Retina (tissue), 1 donor: ENCODE data around the gene SLC43A1.
A peak's percentile ranks its signal among the peaks of the same experiment; 100 is the strongest.

Source experiments
- DNase-seq: peaks from one replicate; pipeline ENCODE4 v3.0.0-alpha.2; 2016

Gene SLC43A1

DNA sequence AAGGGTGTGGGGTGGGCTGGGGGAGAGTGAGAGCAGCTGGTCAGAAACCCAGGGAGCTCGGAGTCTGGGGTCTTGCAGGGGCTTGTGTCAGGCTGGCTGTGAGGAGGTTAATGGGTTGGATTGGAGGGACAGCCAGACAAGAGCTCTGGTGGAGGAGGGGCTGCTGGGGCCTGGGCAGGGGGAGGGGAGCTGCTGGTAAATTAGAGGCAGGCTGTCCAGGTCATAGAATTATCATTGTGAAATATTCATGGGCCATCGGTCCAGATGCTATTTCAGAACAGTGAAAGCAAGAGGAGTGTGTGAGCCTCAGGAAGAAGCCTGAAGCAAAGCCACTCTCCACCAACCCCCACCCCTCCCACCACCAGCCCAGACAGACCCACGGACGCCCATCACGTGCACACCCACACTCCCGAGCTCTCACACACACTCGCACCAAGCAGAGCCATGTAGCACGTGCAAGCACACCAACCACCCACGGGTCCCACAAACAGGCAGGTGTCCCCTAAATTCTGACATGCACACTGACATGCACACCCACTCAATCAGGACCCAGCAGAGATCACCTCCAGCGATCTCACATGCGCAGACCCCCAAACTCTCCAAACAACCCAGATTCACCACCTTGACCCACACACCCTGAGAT, 36.4 kb downstream of the SLC43A1 start:
- peak; percentile 60 for DNase-seq

DNA sequence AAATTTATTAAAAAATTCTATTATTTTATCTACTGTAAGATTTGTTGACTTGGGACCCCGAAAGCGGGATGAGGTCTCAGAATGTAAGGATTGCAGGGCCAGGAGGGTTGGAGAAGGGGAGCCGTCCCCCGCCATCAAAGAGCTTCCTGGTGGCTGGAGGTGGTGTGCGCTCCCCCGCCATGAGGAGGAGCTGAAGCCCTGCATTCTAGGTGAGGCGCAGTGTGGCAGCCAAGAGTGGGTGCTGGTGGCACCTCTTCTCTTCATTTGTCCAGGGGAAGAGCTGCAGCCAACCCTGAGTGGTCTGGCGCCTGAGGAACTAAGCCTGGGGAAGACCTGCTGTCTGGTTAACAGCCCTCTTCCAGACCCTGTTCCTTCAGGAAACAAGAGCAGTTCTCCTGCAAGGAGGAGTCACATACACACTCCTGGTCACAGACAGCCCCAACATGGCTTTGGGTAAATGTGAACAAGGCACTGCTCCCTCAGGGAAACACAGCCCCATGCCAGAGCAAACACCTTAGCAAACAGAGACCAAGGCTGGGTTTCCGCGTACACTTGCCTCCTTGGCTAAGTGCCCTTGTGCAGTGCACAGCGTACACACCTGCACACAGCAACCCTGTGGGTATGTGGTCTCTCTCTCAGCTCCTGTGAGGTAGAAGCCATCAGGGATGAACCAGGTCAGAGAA, 37.9 kb downstream of the SLC43A1 start:
- DNase-seq = no peak

DNA sequence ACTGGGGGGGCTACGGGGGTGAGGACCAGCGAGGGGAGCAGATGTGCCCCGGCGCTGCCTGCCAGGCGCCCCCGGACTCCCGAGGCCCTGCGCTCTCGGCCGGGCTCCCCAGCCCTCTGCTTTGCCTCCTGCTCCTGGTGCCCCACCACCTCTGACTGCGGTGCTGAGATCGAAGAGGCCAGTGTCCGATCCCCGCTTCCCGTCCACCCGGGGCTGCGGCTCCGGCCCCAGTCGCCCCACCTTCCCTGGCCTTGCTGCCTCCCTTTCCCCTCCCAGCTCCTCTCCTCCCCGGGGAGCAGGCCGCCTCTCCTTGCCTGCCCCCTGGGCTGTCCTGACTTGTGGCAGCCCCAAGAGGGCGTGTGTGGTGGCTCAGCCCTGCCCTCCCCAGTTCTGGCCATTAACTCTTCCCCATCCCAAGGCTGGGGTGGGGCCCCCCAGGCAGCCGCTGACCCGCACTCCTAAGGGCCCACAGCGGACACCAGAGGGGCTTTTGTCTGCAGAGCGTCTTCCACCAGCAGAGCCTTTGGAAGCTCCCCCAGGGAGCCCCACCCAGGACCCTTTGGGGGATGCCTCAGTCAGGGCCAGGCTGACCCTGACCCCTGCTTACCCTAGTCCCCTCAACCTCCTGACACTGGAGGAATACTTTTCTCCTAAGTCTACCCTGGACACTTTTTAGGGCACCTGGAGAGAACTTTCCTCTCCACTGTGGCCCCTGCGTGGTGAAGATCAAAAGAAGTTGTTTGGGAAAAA, 38.6 kb downstream of the SLC43A1 start:
- DNase-seq = peak; percentile 48

DNA sequence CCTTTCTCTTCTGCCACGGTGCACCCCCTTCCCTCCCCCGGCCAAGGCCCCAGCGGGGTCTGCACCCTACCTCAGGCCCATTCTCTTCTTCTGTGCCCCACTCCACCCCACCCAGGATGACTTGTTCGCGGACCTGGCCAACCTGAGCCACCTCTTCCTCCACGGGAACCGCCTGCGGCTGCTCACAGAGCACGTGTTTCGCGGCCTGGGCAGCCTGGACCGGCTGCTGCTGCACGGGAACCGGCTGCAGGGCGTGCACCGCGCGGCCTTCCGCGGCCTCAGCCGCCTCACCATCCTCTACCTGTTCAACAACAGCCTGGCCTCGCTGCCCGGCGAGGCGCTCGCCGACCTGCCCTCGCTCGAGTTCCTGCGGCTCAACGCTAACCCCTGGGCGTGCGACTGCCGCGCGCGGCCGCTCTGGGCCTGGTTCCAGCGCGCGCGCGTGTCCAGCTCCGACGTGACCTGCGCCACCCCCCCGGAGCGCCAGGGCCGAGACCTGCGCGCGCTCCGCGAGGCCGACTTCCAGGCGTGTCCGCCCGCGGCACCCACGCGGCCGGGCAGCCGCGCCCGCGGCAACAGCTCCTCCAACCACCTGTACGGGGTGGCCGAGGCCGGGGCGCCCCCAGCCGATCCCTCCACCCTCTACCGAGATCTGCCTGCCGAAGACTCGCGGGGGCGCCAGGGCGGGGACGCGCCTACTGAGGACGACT, 39.3 kb downstream of the SLC43A1 start:
- DNase-seq = peak; percentile 49

DNA sequence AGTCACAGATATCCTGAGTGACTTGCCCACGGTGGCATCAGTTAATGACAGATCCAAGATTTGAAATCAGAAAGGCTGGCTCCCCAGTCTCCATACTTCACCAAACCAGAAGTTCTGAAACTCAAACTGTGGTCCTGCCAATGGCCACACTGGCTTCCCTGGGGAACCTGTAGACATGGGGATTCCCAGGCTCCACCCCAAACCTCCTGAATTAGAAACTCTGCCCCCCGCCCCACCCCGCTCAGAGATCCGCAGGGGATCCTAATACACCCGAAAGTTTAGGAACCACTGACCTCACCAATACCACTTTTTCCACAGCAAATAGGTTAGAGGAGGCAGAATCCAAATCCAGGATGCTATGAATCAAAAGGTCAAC, 39.8 kb downstream of the SLC43A1 start:
- no peak for DNase-seq

DNA sequence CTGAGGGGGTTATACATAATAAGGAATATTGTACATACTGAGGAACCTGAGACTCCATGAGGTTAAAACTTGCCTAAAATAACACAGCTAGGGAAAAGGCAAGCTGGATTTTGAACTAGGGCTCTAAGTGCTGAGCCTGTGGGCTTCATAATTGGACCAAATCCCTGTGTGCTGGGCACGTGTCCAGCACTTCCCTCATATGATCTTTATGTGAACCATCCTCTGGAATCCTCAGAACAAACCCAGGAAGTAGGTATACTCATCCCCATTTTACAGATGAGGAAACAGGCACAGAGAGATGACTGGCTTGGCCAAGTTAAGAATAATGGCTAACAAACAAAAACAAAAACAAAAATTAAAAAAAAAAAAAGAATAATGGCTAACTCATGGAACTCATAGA, 40.3 kb downstream of the SLC43A1 start:
- no peak for DNase-seq

DNA sequence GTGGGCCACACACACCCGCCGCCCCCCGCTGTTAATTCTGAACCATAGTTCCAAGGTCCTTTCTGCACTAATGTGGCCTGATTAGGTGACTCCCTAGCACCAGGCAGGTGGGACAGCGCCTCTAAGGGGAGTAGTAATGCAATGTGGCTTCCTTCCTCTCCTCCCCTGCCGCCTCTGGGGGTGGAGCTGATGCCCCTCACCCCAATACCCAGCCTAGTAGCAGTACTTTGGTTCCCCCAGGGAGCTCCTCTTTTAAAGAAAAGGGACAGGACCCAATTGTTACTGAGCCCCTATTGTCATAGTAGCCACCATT, 40.7 kb downstream of the SLC43A1 start:
- no peak for DNase-seq

DNA sequence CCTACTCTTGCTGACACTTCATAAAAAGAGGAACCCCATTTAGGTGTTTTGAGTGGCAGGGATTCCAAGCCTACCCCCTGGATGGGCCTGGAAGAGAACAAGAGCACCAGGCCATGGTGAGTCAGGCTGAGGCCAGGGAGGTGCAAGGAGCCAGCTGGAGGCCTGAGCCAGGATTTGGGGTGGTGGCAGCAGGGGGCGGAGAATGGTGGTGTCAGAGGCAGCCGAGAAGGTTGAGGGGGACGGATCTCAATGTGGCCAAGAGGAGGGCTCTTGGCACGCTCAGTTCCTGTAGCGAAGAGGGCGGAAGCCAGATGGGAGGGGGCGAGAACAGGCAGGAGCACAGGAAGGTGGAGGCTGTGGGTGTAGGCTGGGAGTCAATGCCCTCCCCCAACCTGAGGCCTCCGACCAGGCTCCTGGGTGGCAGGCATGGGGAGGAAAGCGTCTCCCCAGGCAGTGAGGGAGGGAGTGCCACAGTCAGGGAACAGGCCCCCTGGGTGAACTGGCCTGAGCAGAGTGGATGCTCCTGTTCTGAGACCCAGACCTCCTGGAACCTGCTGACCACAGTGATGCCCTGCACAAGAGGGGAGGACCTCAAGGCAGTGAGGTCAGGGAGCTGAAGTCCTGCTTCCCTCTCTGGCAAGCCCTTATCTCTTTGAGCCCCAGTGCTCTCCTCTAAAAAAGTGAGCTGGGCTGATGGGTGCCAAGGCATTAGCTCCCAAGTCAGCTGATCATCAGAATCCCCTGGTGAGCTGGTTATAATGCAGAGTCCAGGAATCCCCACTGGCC, 41.3 kb downstream of the SLC43A1 start:
- no peak for DNase-seq

DNA sequence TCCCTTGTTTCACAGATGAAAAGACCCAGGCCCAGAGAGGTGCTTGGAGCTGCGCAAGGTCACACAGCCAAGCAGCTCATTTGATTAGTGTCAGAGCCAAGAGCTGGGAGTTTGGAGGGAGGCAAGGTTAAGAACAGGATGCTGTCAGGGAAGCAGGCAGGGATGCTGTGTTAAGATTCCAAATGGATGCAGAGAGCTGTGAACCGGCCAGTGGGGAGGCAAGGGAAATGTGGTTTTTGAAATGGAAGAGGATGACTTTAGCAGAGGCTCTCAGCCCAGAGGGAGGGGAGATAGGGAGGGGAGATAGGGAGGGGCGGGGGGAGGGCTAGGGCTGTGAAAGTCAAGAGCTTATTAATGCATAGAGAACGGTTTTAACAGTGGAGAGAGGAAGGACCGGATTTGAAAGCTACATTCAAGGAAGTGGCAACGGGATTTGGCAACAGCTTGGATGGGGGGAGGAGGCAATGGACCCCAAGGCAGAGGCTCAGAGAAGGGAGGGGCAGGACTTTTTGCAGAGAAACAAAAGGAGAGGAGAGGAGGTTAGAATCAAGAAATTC, 42.1 kb downstream of the SLC43A1 start:
- DNase-seq = no peak

DNA sequence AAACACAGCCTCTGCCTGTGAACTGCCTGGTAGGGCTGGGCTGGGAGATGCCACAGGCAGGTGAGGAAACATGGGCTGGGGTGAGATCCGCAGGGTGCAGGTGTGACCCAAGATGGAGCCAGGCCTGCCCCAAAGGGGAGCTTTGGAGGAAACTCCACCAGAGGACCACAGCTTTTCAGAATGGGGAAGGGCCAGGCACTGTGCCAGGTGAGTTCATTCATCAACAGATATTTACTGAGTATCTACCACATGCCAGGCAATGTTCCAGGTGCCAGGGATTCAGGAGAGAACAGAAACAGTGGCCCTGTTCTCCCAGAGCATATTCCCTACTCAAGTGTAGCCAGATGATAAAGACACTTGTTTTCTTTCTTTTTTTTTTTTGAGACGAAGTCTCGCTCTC, 44.0 kb downstream of the SLC43A1 start:
- DNase-seq = no peak

DNA sequence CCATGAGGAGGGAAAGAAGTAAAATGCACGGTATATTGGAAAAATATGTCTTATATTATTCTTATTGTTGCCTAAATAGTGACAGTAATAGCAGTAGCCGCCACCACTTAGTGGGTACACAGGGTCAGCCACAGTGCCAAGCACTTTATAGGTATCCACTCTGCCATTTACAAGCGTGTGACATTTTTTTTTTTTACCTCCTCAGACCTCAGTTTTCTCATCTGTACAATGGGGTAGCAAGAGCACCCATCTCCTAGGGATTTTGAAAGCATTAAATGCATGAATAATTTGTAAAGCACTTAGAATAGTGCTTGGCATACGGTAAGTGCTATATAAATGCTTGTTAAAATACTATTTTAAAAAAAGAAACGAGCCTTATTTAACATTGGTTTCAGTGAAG, 46.2 kb downstream of the SLC43A1 start:
- DNase-seq = no peak

DNA sequence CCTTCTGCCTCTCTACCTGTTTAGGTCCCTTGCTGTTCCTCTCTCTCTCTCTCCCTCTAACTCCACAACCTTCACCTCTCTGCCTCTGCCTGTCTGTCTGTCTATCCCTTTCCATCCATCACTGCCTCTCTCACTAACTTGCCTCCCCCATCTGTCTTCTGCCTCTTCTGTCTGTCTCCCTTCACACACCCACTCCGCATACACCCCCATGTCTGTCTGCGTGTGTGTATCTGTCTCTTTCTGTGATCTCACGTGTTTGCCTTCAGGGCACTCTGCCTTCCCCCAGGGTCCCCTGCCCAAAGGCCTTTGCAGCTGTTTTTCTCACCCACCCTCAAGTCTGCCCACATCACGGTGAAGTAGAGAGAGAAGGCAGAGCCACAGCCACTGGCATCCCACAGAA, 47.2 kb downstream of the SLC43A1 start:
- no peak for DNase-seq

DNA sequence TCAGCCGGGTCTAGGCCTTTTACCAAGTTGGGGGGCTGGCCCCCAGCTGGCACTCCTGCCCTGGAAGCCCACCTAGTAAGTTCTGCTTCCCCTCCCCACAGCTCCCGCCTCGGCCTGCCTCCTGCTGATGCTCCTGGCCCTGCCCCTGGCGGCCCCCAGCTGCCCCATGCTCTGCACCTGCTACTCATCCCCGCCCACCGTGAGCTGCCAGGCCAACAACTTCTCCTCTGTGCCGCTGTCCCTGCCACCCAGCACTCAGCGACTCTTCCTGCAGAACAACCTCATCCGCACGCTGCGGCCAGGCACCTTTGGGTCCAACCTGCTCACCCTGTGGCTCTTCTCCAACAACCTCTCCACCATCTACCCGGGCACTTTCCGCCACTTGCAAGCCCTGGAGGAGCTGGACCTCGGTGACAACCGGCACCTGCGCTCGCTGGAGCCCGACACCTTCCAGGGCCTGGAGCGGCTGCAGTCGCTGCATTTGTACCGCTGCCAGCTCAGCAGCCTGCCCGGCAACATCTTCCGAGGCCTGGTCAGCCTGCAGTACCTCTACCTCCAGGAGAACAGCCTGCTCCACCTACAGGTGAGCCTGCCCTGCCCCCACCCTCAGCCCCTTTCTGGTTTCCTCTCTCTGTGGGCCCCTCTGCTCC, 47.9 kb downstream of the SLC43A1 start:
- DNase-seq = no peak

DNA sequence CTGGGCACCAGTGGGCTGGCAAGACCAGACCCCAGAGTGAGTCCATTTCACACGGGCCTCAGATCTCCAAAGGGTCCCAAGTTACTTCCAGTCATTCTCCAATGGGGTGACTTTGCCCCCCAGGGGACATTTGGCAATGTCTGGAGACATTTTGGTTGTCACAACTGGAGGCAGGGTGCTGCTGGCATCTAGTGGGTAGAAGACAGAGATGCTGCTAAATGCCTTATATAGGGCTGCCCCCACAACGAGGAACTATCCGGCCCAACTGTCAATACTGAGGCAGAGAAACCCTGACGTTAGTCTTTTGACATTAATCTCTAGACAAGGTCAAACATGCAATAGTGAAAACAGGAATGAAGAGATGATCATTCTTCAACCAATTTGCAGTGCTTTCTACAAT, 48.8 kb downstream of the SLC43A1 start:
- DNase-seq = no peak

DNA sequence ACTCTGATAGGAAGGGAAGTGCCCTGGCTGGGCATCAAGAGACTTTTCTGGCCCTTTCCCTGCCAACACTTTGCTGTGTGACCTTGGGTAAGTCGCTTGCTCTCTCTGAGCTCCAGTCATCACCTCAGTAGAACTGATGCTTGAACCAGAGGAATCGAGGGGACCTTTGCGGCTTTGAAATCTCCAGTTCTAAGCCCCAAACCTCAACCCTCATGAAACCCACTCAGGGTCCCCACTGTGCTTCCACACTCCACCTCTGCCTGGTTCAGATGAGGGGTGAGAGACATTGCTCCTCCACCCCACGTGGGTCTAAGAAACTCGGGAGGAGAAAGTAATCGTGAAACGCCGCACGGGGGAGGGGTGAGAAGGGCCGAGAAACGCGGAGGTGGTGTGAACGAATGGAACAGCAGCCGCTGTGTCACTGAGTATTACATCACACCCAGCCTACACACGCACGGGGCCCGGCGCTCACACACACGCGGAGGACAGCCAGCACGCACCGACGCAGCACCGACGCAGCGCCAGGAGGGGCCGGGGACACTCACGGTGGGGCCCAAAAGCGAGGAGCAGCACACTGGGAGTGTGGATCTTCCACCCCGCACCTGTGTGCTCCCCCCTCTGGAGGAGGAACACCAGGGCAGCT, 50.8 kb downstream of the SLC43A1 start:
- DNase-seq = peak; percentile 25

DNA sequence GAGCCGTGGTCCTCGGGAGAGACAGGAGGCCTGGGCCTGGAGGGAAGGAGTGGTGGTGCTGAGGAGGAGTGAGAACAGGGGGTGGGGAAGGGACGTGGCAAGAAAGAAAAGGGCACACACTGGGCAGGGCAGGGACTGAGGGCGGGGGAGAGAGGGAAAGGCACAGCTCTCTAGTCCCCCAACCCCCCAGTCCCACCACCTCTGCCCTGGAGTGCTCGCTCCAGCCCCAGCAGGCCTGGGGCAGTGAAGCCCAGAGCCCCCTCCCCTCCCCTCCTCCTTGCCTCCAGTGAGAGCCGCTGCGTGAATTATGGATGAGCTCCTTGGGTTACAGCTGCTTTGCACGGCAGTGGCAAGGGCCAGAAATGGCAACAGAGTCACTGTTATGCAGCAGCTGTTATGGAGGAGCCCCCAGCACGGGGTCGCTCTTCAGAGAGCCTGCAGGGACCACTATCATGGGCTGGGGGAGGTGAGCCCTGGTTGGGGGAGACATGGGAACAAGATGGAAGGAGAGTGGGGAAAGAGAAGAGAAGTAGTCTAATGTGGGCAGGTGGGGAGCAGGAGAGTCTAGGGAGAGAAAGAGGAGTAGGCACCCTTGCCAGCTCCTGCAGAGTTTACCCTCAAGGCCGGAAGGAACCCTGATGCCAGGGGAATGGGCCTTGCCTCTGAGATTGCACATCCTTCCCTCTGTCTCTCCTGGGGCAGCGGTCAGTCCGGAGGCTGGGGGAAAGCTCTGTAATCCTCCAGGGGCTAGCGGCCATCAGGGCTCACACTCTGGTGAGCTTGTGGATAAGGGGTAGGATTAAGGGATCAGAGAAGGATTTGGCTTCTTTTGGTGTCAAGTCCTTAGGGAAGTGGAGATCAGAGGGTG, 51.6 kb downstream of the SLC43A1 start:
- peak; percentile 66 for DNase-seq

DNA sequence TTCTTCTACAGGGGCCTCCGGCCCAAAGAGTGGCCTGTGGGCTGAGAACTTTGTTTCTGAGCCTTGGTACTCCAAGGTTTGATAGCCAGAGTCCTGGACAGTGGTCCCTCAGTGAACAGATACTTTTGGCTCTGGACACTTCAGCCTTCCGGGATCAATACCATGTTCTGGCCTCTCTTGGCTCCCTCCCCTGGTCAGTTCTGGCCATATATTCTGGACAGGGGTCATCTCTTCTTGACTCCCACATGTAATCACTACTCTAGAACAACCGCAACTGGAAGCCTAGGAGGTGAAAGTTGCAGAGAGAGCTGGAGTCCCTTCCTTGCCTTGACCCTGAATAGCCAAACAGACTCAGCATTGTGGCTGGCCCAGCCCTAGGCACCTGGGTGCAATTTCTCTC, 52.9 kb downstream of the SLC43A1 start:
- no peak for DNase-seq

DNA sequence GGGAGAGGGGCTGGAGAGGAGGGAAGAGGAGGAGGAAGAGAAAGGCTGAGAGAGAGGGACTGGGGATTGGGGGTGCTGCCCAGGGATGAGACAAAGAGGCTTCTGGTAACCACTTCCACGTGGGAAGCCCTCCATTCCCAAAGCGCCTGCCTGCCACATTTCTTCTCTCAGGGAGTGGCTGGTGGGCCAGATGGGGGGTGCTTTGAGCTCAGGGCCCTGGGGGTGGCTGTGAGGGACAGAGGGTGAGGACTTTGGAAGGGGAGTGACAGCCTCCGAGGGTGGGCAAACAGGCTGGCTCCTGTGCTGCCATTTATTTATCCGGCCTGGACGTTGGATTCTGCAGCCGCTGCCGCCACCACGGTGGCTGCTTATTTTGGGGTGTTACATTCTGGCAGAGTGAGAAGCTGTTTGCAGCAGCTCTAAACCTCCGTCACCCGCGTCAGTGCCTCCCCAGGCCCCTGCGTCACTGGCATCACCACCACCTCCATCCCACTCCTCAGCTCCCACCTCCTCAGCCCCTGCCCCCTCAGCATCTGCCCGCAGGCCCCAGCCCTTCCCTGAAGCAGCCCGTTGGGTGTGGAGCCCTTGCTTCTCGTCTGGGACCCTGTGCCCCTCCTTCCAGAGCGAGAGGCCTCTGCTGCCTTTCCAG, 53.5 kb downstream of the SLC43A1 start:
- peak; percentile 23 for DNase-seq

DNA sequence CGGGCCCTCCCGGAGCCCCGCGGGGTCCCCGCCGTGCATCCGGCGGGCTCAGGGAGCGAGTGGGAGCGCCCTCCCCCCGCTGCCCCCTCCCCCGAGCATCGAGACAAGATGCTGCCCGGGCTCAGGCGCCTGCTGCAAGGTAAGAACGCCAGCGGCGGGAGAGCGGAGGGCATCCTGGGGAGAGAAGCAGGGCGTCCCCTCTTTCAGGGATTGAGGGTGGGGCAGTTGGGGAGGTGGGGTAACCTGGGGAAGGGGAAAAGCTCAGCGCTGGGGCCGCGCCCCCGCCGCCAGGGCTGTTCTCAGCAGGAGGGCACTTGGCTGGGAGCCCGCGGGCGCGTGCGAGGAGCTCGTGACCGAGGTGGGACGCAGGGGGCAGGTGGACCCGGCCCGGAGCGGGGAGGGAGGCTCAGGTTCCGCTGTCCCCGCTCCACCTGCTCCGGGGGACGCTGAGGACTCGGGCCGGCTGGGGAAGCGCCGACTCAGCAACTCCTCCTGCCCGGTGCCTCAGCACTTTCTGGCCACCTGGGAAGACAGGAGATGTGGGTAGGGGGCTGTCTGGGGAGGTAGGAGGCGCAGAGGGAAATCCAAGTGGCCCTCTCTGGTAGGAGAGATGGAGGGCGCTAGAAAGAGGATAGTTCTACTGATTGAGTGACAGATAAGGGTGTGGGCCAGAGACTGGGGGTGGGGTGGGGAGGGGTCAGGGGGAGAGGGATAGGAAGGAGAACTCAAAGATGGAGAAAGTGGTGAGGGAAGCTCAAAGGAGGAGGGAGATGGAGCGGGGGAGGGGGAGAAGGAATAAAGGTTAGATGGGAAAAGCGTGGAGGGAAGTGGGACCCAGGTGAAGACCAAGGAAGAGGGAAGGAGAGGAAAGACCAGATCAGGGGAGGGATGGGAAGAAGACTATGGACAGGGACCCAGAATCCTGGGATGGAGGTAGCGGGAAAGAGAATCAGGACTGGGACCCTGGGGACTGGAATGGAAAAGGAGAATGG, 54.4 kb downstream of the SLC43A1 start:
- peak; percentile 48 for DNase-seq
